SJSA1 (cell line): ENCODE data around the gene ATP6V1A. TPM values are rescaled to one million over a fixed set of nuclear protein-coding genes. Genes with fewer than 3 reads are reported as not detected.

ENCODE experiments used
- DNase-seq, 2 experiments: peaks; one replicate each; pipeline ENCODE4 v3.0.0-alpha.2; 2015 to 2020; ENCODE audit warnings: low spot score in 2 of 2, low read depth in 1 of 2
- H3K27ac ChIP-seq: fragments of 250-450 bp; sonication (Bioruptor Pico); 2 replicates; pipeline ENCODE4 v1.5.1; 2020; ENCODE audit warnings: mild to moderate bottlenecking, moderate library complexity
- H3K27me3 ChIP-seq: fragments of 250-450 bp; sonication (Bioruptor Pico); replicated peaks from 2 replicates; pipeline ENCODE4 v1.5.1; 2020; ENCODE audit warnings: mild to moderate bottlenecking, moderate library complexity
- H3K36me3 ChIP-seq: fragments of 250-450 bp; sonication (Bioruptor Pico); 2 replicates; pipeline ENCODE4 v1.5.1; 2020; ENCODE audit warnings: mild to moderate bottlenecking
- H3K4me1 ChIP-seq: fragments of 250-450 bp; sonication (Bioruptor Pico); replicated peaks from 2 replicates; pipeline ENCODE4 v1.6.1; 2021; ENCODE audit warnings: mild to moderate bottlenecking
- H3K4me3 ChIP-seq: fragments of 250-450 bp; sonication (Bioruptor Pico); 2 replicates; pipeline ENCODE4 v1.5.1; 2020; ENCODE audit warnings: mild to moderate bottlenecking
- H3K9me3 ChIP-seq: fragments of 250-450 bp; sonication (Bioruptor Pico); replicated peaks from 2 replicates; pipeline ENCODE4 v1.5.1; 2020; ENCODE audit warnings: mild to moderate bottlenecking
- total RNA-seq: library from RNA; depleted of rRNA; stranded (reverse); fragments of >200 nt; shearing (Covaris generic); gene quantifications from 2 replicates; pipeline ENCODE4 v1.2.3, GENCODE V29; 2014

ATP6V1A gene
- total RNA-seq, 1 experiment from 2014 or later: 65.8 TPM

GRCh38 chr3:113758389-113759024 is 11.7 kb downstream of the ATP6V1A start:
- Histone ChIP-seq H3K4me1 (no peaks in the 10 kb centered on the region), H3K9me3 (peaks cover 6% of the 10 kb centered on the region; the same call in 1 of the 2 replicates), H3K36me3 (peaks cover 7% of the 10 kb centered on the region; the same call in 1 of the 2 replicates), H3K27me3 (no peaks in the 10 kb centered on the region), H3K27ac (no peak overlapping the region), H3K4me3 (no peak overlapping the region)
- DNase-seq: peak in 1 of 2 experiments; percentile 10

- H3K9me3 ChIP-seq: no peaks in the 10 kb centered on the region
- H3K4me1 ChIP-seq: peaks cover 4% of the 10 kb centered on the region
- no peak for DNase-seq
- no peak overlapping the region for H3K4me3 ChIP-seq
- H3K27me3 ChIP-seq: no peaks in the 10 kb centered on the region
- no peak overlapping the region for H3K27ac ChIP-seq
- no peaks in the 10 kb centered on the region for H3K36me3 ChIP-seq
Measured at GRCh38 chr3:113764698-113765097, 17.9 kb downstream of the ATP6V1A start.

- H3K27me3 ChIP-seq: no peaks in the 10 kb centered on the region
- H3K36me3 ChIP-seq: no peaks in the 10 kb centered on the region
- H3K27ac ChIP-seq: no peak overlapping the region
- DNase-seq: peak in 1 of 2 experiments; percentile 29
- no peak overlapping the region for H3K4me3 ChIP-seq
- H3K4me1 ChIP-seq: peaks cover 14% of the 10 kb centered on the region
- H3K9me3 ChIP-seq: no peaks in the 10 kb centered on the region
Measured at GRCh38 chr3:113769551-113769950, 22.7 kb downstream of the ATP6V1A start.

- Histone ChIP-seq H3K36me3 (no peaks in the 10 kb centered on the region), H3K9me3 (no peaks in the 10 kb centered on the region), H3K27ac (no peak overlapping the region), H3K4me3 (no peak overlapping the region), H3K27me3 (no peaks in the 10 kb centered on the region), H3K4me1 (peaks cover 14% of the 10 kb centered on the region)
- no peak for DNase-seq
Measured at GRCh38 chr3:113771993-113772392, 25.2 kb downstream of the ATP6V1A start.

- H3K9me3 ChIP-seq: no peaks in the 10 kb centered on the region
- DNase-seq: no peak
- H3K36me3 ChIP-seq: no peaks in the 10 kb centered on the region
- H3K4me3 ChIP-seq: no peak overlapping the region
- no peak overlapping the region for H3K27ac ChIP-seq
- H3K27me3 ChIP-seq: no peaks in the 10 kb centered on the region
- H3K4me1 ChIP-seq: peaks cover 14% of the 10 kb centered on the region
Measured at GRCh38 chr3:113773381-113773780, 26.5 kb downstream of the ATP6V1A start.

- H3K27ac ChIP-seq: no peak overlapping the region
Measured at GRCh38 chr3:113775516-113775915, 28.7 kb downstream of the ATP6V1A start.

GRCh38 chr3:113776564-113776963 is 29.7 kb downstream of the ATP6V1A start:
- Histone ChIP-seq H3K9me3 (no peaks in the 10 kb centered on the region), H3K27me3 (no peaks in the 10 kb centered on the region), H3K4me1 (peaks cover 8% of the 10 kb centered on the region), H3K4me3 (no peak overlapping the region), H3K36me3 (no peaks in the 10 kb centered on the region), H3K27ac (no peak overlapping the region)
- DNase-seq: no peak

More at GRCh38 chr3:113775516-113775915, 28.7 kb downstream of the ATP6V1A start:
- Histone ChIP-seq H3K4me3 (no peak overlapping the region), H3K9me3 (no peaks in the 10 kb centered on the region), H3K36me3 (no peaks in the 10 kb centered on the region), H3K27me3 (no peaks in the 10 kb centered on the region), H3K4me1 (peaks cover 8% of the 10 kb centered on the region)
- no peak for DNase-seq

GRCh38 chr3:113783463-113783862 is 36.6 kb downstream of the ATP6V1A start:
- Histone ChIP-seq H3K4me1 (peaks cover 19% of the 10 kb centered on the region), H3K9me3 (no peaks in the 10 kb centered on the region), H3K36me3 (peaks cover 12% of the 10 kb centered on the region; the same call in 1 of the 2 replicates), H3K27ac (peak overlapping the region; percentile 98), H3K4me3 (no peak overlapping the region), H3K27me3 (no peaks in the 10 kb centered on the region)
- peak; percentile 57 to 80 for DNase-seq

- Histone ChIP-seq H3K36me3 (peaks cover 17% of the 10 kb centered on the region; the same call in 1 of the 2 replicates), H3K27me3 (no peaks in the 10 kb centered on the region), H3K9me3 (no peaks in the 10 kb centered on the region), H3K27ac (peak overlapping the region; percentile 98), H3K4me1 (peaks cover 19% of the 10 kb centered on the region), H3K4me3 (no peak overlapping the region)
- DNase-seq: peak in 1 of 2 experiments; percentile 59
Measured at GRCh38 chr3:113783980-113784379, 37.1 kb downstream of the ATP6V1A start.

GRCh38 chr3:113791381-113791780 is 44.5 kb downstream of the ATP6V1A start:
- Histone ChIP-seq H3K9me3 (no peaks in the 10 kb centered on the region), H3K4me1 (peaks cover 22% of the 10 kb centered on the region), H3K27me3 (no peaks in the 10 kb centered on the region), H3K36me3 (peaks cover 30% of the 10 kb centered on the region), H3K27ac (0 out of 2 replicates have a peak overlapping the region, but pooled peaks have one; percentile 9), H3K4me3 (no peak overlapping the region)
- peak in 1 of 2 experiments; percentile 49 for DNase-seq

- no peak overlapping the region for H3K4me3 ChIP-seq
- peaks cover 22% of the 10 kb centered on the region for H3K4me1 ChIP-seq
- H3K27ac ChIP-seq: no peak overlapping the region
- no peaks in the 10 kb centered on the region for H3K9me3 ChIP-seq
- H3K36me3 ChIP-seq: peaks cover 26% of the 10 kb centered on the region
- H3K27me3 ChIP-seq: no peaks in the 10 kb centered on the region
- no peak for DNase-seq
Measured at GRCh38 chr3:113794526-113794925, 47.7 kb downstream of the ATP6V1A start.

- Histone ChIP-seq H3K4me3 (no peak overlapping the region), H3K27me3 (no peaks in the 10 kb centered on the region), H3K9me3 (no peaks in the 10 kb centered on the region), H3K4me1 (peaks cover 13% of the 10 kb centered on the region), H3K36me3 (peaks cover 27% of the 10 kb centered on the region), H3K27ac (no peak overlapping the region)
- no peak for DNase-seq
Measured at GRCh38 chr3:113795693-113796092, 48.9 kb downstream of the ATP6V1A start.

GRCh38 chr3:113802795-113803455 is 56.1 kb downstream of the ATP6V1A start:
- Histone ChIP-seq H3K27ac (no peak overlapping the region), H3K9me3 (no peaks in the 10 kb centered on the region), H3K27me3 (no peaks in the 10 kb centered on the region), H3K4me1 (no peaks in the 10 kb centered on the region), H3K4me3 (no peak overlapping the region), H3K36me3 (peaks cover 48% of the 10 kb centered on the region)
- DNase-seq: no peak

GRCh38 chr3:113804661-113805060 is 57.8 kb downstream of the ATP6V1A start:
- DNase-seq: no peak
- no peaks in the 10 kb centered on the region for H3K9me3 ChIP-seq
- H3K27ac ChIP-seq: no peak overlapping the region
- H3K4me1 ChIP-seq: no peaks in the 10 kb centered on the region
- H3K27me3 ChIP-seq: no peaks in the 10 kb centered on the region
- peaks cover 43% of the 10 kb centered on the region for H3K36me3 ChIP-seq
- H3K4me3 ChIP-seq: no peak overlapping the region
